NAMALWA (cell line): ENCODE results near the gene PALM3.

Source experiments
- DNase-seq: peaks from one replicate; pipeline ENCODE4 v3.0.0-alpha.2; 2015; ENCODE audit warnings: low spot score

The PALM3 gene, protein sequence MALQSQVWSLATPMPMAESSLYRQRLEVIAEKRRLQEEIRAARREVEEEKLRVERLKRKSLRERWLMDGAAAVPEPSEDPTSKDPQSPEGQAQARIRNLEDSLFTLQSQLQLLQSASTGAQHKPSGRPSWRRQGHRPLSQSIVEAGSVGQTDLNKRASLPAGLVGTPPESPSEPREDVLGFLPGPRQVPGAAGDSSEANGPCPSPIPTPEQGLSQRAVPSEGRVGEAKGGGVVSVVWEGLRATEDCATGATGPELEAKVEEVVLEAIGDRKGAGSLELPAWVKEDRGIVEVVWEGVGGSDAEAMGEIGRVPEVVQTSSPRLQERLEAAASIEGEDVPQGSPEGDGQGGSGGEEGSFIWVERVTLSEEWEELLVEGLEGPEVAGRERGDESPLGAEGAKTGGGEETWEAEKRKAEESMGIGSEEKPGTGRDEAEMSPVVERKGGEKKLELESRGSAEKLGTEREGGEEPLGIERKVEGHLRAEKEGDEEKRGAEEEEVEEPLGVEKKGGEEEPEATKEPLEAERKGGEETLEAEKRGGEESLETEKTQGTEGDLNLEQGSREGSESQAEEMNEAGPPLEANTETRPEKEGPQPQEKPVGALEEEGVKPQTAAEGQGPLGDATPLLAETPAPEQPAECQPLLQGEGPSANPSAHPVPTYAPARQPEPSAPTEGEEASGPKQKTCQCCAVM

DNA sequence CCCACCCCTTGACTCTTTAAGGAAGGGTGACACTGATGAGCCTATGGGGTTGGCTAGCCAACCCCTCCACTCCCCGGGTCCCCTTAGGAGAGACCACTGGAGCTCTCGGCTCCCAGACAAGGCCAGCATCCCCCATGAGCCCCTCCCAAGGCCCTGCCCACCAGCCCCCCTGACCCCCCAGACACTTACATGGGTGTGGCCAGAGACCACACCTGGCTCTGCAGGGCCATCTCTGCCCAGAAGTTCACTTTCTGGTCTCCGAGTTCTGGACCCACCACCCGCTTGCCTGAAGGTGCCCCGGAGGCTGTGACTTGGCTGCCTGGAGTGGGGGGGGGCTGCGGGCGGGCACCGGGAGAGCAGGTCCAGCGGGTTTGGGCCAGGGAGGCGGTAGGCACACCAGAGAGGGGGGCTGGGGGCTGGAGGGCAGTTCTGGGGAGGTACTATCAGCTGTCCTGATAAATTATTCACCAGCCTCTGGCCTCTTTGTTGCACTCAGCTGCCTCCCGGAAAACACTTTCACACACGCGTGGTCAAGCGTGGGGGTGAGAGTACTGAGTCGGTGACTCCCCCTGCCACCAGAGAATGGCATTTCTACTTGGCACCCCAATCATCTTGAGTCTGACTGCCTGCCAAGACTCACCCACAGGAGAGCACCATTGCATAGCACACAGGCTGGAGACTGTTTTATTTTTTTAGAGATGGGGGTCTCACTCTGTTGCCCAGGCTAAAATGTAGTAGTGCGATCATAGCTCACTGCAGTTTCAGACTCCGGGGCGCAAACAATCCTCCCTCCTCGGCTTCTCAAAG, at the start of gene PALM3:
PALM3 (minus strand) TSS at position 326 of the 807 bp plus-strand sequence; CDS start at position 230, 96 bp downstream.
- no peak for DNase-seq

DNA sequence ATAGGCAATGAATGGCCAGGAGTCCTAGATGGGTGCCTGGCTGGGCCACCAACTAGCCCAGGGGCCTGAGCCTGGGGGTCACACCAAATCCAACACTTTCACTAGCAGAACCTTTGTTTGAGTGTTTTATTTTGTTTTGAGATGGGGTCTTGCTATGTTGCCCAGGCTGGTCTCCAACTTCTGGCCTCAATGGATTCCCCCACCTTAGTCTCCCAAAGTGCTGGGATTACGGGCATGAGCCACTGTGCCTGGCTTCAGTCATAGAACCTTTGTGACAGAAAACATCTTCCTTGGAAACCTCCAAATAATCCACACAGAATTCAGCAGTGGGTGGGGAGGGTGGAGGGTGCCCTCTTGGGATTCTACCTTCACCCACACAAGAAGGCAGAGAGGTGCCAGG, 49.6 kb upstream of the PALM3 start:
- DNase-seq, result no peak

DNA sequence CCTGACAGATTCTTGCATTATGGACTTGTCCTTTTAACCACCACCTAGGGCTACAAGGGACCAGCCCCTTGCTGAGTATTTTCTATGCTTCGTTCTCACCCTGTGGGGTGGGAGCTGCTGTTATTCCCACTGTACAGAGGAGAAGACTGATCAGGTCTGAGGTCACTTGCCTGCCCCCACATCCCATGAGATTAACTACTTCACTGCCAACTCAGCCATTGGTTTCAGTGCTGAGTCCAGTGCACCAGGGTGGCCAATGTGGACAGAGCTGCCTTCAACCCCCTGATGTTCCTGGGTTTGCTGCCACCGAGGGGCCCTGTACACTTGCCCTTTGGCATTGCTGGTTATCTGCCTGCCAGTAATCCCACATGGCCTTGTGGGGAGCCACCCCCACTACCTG, 48.8 kb upstream of the PALM3 start:
- DNase-seq, result no peak

DNA sequence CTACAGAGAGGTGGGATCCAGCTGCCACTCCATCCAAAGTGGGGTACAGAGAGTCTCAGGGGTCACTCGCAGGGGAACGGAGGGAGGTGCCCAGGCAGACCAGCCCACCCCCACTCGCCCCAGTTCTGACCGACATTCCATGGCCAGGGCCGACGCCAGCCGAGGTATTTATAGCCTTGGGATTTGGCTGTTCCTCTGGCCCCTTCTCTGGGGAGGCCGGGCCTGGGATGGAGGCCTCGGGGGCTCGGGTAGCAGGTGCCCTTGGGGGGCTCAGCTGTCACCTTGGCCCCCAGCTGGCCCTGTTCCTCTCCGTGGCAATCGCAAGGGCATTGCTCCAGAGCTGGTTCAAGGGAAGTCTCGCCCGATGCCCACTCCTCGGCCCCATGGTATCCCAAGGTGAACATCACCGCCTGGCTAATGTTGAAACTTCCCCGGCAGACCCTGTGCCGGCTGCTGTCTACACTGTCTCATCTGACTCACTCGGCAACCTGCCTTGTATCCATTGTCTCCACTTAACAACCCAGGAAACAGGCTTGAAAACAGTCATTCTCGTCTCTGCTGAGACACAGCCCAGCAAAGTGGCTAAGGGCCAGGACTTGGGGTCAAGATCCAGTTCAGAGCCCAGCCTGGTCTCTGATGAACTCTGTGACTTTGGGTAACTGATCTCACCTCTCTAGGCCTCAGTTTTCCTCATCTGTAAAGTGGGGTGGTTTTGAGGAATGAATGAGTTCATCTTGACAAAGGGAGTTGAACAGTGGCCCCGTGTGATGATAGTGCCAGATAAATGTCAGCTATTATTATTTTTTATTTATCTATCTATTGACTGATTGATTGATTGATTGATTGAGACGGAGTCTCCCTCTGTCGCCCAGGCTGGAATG, 45.9 kb upstream of the PALM3 start:
- no peak for DNase-seq

DNA sequence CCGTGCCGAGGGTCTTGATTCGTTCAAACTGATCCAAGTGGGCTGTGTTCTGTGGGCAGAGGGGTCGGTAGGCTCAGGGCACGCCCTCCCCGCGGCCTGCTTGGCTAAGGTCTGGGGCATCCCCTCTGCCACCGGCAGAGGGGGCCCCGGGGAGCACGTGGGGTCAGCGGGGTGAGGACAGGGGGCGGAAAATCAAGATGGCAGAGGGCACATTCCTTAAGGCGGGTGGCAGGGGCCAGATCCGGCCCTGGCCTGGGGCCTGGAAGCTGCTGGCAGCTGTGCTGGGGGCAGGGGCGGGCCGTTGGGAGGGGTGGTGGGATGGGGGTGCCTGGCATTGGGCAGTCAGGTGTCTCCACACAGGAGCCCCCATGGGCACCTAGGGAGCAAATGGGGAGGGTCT, 45.0 kb upstream of the PALM3 start:
- DNase-seq, result no peak

DNA sequence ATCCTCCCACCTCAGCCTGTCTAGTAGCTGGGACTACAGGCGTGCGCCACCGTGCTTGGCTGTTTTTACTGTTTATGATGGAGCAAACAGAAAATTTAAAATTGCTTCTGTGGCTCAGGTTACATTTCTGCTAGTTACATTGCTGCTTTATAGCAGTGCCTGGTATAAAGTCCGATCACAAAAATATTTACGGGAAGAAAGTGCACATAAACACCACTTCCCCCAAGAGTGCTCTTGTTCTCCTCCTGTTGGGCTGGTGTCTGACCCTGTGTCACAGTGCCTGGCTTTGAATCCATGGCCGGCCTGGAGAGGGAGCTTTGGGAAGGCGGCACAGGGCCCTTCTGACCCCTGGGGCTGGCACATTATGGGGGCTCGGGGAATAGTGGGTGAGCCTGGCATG, 43.8 kb upstream of the PALM3 start:
- DNase-seq, result no peak

DNA sequence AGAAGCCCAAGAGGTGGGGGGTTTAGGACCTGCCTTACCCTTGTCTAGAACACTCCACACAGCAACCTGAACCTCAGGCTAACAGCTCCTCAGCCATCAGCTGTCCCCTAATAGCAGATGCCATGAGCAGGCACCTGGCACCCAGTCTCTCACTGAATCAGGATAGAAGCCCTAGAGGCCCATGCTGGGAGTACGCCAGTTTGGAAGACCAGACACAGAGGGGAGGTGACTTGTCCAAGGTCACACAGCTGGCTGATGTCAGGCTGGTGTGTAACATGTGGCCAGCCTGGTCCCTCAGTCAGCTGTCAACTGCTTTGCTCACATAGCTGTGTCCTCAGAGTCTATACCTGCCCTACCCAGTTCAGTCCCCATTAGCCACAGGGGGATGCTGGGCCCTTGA, 41.4 kb upstream of the PALM3 start:
- peak; percentile 50 for DNase-seq

DNA sequence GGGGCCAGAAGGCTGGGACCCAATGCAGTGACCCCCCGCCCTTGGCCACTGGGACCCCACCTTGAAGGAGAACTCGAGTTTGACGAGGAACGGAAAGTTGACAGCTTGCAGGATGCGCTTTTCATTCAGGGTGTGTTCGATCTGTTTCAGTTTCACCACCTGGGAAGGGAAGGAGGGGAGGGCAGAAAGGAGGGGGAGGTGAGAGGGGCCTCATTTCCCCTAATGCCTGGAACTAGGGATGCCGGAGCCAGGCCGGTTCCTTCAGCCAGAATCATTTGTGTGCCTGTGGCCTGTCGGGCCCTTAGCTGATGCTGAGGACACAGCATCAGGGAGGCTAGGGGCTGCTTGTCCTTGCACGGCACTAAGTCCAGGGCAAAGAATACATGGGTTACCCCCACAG, 40.9 kb upstream of the PALM3 start:
- DNase-seq, result no peak

DNA sequence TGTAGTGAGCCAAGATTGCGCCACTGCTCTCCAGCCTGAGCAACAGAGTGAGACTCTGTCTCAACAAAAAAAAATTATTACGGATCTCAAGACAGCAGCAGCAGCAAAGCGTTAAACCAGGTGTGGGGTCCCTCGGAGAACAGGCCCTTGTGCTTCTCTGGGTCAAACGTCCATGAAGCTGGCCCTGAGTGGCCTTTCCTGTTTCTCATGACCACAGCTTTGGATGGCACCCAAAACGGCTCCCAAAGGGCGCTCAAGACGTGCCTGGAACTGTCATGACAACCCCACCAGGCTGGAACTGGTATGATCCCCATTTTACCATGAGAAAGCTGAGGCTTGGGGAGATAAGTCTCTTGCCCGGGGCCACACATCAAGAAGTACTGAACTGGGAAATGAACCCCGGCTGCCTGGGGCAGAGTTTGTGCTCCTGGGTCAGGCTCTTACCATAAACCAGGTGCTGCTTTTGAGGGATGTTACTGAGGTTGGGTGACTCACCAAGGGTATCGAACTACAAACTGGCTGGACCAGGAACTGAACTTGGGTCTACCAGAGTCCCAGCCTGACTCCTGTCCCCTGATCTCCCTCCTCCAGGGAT, 40.3 kb upstream of the PALM3 start:
- no peak for DNase-seq

DNA sequence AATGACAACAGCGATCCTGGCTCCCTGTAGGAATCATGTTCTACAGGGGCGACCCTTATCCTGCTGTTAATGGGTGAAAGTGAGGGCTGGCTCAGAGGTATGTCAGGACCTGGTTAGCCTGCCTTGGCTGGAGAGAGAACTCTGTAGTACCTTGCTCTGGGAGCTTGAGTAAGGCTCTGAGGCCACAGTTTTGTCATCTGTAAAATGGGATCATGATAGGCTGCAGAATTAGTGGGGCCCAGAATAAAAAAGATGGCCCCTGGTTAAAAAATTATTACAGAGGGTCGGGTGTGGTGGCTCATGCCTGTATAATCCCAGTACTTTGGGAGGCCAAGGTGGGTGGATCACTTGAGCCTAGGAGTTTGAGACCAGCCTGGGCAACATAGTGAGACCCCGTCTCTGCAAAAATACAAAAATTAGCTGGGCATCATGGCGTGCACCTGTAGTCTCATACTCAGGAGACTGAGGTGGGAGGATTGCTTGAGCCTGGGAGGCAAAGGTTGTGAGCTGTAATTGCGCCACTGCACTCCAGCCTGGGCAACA, 39.2 kb upstream of the PALM3 start:
- DNase-seq, result no peak

DNA sequence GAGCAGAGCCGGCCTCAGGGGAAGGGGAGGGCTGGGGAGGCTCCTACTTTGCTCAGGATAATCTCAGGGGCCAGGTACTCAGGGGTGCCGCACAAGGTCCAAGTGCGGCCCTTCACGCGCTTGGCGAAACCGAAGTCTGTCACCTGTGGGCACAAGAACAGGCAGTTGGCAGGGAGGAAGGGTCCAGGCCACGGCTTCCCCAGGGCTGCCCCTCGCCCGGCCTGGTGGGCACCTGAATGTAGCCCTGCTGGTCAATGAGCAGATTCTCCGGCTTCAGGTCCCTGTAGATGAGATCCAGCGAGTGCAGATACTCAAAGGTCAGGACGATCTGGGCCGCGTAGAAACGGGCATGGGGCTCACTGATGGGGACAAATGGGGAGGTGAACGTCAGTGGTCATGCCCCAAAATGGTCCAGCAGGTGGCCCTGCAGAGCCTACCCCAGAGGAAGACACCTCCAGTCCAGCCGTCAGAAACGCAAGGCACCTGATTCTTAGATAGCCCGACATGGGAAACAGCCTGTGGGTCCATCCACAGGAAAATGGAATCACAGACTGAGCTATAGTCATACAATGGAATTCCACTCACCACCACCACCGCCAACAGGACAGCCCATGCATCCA, 35.8 kb upstream of the PALM3 start:
- no peak for DNase-seq

DNA sequence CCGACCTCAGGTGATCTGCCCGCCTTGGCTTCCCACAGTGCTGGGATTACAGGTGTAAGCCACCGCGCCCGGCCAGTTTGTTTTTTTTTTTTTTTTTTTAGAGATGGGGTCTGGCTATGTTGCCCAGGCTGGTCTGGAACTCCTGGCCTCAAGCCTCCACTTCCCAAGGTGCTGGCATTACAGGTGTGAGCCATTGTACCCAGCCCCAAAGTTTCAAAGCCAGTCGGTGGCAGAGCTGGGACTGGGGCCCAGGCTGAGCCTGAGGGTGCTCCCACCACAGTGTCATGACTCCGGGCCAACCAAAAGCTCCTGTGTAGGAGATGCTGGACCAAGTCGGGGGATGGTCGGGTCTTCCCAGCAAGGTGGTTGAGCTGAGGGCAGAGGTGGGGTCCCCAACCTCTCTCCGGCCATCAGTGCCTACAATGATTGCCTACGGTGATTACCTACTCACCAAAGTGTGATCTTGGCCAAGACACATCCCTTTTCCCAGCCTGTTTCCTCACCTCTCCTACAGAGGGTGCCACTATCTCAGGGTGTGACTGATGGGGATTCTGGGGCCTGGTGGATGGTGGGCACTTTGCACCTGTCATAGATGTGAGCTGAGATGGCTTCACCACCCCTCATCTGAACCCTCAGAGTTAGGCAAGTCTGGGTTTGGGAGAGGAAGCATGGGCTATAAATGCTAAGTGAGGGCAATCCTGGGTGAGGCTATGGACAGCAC, 34.6 kb upstream of the PALM3 start:
- DNase-seq, result no peak

DNA sequence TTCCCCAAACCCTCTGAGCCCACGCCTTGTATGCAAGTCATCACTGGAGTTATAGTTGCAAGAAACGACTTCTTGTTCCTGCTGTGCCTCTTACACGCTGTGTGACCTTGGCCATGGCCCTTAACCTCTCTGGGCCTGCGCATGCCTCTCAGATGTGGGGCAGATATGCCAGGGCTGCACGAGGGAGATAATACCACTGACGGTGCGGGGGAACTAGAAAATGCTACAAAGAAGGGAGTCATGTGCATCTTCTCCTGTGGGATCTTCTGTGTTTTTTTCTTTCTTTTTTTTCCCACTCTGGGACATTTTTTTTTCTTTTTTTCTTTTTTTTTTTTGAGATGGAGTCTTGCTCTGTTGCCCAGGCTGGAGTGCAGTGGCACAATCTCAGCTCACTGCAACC, 33.0 kb upstream of the PALM3 start:
- no peak for DNase-seq

DNA sequence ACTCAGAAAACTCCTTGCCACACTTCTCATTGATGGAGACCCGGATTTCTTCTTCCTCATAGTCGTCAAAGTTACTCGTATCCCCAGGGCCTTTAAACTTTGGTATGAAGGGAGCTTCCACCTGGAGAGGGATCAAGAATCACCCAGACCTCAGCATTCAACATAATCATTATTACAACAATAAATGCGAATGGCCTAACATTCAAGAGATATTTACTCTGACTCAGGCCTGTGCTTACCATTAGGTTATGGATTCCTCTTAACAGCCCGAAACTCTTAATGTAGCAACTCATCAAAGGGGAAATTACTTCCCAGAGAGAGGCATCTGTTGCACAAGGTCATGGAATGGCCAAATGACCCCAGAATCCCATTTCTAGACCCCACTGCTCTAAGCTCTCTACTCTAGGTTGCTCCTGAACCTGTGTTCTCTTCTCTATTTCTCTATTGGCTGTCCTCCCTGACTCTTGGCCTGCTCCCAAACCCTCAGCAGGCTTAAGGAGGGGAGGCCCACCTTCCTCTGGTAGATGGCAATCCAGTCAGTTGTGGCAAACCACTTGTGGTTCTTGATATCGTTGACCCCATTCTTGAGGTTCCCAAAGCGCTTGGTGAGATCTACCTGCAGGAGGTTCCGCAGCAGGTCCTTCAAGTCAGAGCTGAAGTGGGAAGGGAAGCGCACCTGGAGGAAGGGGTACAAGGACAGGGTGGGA, 31.4 kb upstream of the PALM3 start:
- no peak for DNase-seq

DNA sequence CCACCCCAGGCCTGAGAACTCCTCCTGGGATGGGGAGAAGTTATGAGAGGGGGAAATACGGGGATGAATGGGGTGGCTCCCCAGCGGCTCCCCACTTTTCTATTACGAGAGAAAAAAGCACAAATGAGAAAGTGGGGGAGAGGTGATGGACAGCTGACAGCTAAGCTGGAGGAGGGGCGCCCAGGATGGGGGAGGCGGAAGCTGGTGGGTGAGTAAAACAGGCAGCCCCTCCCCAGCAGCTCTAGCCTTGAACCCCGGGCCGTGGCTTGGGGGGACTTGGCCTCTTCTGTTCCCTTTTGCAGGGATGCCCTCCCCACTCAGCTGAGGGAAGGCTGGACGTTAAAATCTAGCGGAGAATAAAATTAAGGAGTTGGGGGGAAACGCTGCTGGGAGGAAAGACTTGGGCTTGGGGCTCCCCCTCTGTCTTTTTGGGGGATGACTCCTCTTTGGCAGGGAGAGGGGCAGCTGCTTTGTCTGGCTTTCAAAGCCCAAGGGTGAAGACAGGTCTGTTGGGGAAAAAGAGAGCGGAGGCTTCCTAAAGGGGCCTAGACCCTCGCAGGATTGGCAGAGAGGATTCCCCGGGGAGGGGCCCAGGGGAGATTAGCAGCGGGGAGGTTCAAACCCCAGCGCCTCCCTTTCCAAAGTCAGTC, 30.1 kb upstream of the PALM3 start:
- DNase-seq, result peak; percentile 81

DNA sequence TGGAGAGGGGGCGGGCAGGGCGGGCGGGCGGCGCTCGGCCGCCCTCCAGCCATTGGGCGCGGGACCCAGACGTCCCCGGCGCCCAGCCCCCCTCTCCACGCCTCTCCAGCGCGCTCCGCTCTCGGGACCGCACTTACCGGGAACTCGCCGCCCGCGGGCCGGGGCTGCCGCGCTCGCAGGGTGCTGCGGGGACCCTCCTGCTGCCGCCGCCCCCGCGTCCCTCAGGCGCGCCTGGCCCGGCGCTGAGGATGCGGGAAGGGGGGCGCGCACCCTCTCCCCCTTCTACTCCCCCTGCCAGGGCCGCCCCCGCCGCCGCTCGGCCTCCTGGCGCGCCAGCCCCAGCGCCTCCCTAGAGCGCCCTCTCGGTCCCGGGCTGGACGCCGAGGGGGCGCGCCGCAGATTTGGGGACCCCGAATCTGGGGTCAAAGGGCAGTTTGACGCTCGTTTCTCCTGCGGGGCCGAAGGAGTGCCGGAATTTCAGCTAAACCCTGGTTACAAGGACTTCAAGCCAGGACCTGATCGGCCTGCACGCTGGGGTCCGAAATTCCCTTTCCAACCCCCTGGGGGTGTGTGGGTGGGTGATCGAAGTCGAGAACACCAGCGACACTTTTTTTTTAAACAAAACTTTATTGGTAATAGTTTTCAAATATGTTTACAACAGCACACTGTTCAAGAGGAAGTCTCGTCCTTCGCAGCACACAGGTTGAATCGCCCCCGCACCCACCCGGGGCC, 29.4 kb upstream of the PALM3 start:
- peak; percentile 88 for DNase-seq

DNA sequence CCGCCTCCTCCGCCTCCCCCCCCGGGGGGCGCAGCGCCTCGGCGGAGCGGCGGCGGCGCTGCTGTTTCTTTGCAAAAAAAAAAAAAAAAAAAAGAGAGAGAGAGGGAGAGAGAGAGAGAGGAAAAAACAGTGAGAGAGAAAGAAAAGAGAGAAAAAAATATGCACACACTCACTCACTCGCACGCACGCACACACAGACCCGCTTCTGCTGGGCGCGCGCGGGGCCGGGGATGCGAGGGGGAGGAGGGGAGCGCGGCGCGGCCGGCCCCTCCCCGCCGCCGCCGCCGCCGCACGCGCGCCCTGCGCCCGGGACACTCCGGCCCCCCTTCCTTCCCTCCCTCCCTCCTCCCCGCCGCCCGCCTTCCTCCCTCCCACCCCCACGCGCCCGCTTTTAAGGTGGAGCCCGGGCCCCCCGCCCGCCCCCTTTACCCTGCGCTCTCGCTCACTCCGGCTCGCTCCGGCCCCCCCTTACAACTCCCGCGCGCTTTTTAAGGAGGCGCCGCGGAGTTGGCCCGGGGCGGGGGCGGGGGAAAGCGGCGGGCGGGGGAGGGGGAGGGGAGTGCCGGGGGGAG, 28.7 kb upstream of the PALM3 start, which contains the start of gene SAMD1:
SAMD1 (minus strand) TSS at position 243 of the 572 bp plus-strand sequence.
- DNase-seq, result peak; percentile 82
